ENCODE results near the gene DNAL1.

Gene DNAL1

GRCh38 chr14:73744874-73745529, 100.2 kb downstream of the DNAL1 start:
- DNase-seq (ENCODE audit: low spot score): no peak

DNA sequence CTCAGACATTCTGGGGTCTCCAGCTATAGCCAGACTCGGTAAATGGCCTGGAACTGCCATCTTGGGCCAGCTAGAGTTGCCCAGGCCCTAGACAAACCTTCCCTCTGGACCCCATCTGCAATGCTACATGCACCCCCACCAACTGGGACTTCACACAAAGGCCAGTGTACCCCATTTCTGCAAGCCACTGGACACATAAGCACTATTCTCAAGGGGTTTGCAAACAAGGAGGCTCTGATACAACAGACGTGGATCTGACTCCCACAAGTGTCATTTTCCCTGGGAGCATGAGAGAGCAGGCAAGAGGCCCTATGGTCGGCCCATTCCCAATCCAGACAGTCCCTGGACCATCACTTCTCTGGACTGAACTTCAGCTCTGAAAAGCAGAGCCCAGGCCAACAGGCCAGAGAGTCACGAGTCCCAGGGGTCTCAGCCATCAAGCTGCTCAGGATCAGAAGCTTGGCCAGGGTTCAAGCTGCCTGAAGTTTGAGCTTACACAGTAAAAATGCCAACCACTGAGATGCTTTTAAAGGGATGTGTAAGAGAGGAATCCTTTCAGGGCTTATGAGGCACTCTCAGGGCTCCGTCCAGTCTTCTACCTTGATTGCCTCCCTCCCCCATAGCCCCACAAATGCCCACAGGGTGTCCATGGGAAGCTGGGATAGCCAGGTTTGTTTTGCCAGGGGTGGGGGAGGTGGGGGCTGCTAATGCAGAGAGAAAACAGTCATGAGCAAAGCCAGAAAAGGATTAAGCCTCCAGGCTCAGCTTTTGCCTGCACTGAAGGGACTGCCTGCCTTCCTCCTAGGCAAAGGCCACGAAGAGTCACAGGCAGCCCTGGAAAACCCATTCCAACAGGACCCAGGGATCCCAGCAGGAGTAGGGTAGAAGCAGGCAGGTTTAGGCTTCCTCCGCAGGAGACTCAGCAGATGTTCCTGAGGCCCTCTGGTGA, 101.1 kb downstream of the DNAL1 start:
- no peak for DNase-seq (ENCODE audit: low spot score)

DNA sequence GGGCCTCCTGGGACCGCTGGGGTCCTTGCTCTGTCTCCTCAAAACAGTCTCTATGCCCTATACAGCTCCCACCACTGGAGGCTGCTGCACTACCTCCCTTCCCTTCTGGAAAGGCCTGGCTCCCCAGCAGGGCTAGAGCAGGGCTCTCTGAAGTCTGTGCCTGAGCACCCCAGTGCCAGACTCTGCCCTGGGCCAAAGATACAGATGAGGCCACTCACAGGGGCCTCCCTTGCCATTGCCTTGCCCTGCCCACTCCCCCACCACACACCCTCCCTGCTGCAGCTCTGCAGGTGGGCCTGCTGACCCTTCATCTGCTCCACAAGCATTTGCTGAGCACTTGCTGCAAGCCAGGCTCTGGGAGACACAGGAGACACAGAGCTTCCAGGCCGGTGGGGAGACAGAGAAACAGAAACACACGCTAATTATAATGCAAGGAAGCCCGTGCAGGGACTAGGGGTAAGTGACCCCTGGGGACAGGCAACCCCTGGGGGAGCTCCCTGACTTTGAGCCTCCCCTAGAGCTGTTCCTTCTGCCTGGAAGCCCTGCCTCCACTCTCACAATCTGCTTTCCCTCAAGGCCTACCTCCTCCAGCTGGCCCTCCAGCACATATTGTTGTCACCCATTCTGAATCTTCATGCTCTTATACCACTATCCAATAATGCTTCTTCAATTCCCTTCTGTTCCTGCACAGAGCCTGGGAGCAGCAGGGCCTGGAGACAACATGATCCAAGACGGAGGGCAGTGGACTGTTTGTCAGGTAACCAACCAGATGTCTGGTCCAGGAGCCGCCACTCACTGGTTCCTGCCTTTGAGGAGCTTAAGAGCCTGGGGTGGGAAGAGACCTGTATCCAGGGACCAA, 102.0 kb downstream of the DNAL1 start:
- DNase-seq (ENCODE audit: low spot score): no peak

DNA sequence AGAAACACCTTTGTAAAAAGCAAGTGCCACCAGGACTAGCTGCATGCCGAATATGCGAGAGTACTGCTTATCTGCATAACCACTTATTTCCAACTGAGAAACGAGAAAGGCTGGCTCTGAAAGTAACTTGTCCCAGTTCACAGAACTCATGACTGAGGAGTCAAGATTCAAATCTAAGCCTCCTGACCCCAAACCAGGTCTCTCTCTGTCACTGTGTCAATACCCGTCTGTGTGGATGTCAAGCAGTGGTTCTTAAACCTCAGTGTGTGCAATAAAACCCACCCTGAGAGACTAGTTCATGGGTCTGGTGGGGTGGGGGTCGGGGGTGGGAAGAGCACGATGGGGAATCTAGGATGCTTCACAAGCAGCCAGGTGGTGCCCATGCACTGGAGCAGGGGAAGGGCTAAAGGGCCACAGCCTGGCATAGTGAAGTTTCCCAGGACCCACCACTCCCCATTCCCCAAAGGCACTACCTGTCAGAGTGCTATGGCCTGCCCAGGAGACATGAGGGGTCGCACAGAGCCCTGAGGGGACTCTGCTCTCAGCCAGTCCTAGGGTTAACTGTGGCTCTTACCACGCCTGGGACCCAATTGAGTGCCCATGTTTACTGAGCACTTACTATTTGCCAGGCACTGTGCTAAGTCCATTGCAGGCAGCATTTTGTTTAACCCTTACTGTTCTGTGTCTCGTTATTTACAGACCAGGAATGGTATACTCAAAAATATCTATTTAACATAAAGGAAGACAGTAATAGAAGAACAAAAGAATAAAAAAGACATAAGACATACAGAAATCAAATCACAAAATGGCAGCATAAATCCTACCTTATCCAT, 102.8 kb downstream of the DNAL1 start:
- no peak for DNase-seq (ENCODE audit: low spot score)

GRCh38 chr14:73748858-73749357, 104.1 kb downstream of the DNAL1 start:
- no peak for DNase-seq (ENCODE audit: low spot score)

GRCh38 chr14:73749706-73750530, 105.1 kb downstream of the DNAL1 start:
- DNase-seq (ENCODE audit: low spot score): no peak

GRCh38 chr14:73750531-73750901, 105.7 kb downstream of the DNAL1 start:
- no peak for DNase-seq (ENCODE audit: low spot score)

DNA sequence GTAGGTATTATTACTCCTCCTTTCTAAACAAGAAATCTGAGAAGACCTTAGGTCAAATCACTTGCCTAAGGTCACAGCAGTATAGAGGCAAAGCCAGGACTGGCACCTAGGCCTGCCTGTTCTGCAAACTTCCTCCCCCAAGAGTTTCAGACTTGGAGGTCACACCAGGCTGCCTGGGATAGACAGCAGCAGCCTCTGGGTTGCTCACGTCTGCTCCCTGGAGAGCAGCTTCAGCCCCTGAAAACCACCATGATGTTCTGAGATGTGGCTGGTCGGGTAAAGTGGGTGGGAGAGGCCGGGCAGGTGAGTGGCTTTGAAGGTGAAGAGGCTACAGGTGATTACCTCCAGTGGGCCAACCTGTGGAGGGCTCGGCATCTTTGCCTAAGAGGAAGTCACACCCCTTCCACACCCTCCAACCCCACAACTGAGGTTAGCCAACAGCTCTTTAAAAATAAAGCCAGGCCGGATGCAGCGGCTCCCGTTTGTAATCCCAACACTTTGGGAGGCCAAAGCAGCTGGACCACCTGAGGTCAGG, 106.4 kb downstream of the DNAL1 start:
- DNase-seq (ENCODE audit: low spot score): no peak

DNA sequence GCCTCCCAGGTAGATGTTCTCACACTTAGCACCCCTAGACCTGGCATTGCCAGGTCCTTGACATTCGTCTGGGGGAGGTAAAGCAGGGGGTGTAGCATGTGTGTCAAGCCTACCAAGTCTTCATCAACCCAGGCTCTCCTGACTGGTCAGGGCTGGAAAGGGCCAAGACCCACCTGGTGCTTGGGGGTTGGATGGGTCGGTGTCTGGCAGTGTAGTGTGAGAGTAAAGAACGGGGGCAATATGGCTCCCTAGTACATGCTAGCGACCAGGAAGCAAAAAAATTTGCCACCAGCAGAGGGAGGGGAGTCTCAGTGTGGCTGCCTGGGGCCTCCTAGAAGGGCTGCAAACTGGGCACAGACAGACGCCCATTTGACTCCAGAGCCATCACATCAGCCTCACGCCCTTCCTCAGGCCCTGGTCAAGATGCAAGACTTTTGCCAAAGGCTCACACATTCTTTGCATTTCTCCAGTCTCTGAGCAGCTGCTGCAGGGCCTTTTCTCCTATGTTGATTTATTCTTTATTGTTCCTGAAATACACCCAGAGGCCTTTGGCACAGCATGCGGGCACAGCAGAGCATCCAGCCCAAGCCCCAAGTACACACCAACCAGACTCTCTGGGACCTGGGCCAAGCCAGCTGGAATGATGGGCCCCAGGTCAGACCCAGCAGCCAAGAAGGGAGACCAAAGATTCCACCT, 107.7 kb downstream of the DNAL1 start:
- no peak for DNase-seq (ENCODE audit: low spot score)
